Measurements from ENCODE around the gene C5orf34. TPM values are rescaled to one million over a fixed set of nuclear protein-coding genes. Genes with fewer than 3 reads are reported as not detected.

C5orf34 gene
- total and polyA plus RNA-seq, 2 of the 4 experiments (the other 2 are of a cell fraction), result 3.3 to 6.1 TPM

- intact Hi-C loops (cut with micrococcal nuclease), result no loop called here
- no CpG with 5 or more reads among the region's 2 CpGs for WGBS, 2 experiments (ENCODE audit: extremely low coverage in 2 of 2, insufficient read length in 1 of 2)
- H2BK15ac ChIP-seq (ENCODE audit: low read depth, low read length), result no peak overlapping the region
- no peaks in the 10 kb centered on the region for H4K20me1 ChIP-seq (ENCODE audit: insufficient read depth, low read length)
- peaks cover 10% of the 10 kb centered on the region for H3K4me1 ChIP-seq (ENCODE audit: control insufficient read depth, insufficient read depth, low read length)
- ChIA-PET POLR2A (ENCODE audit: unreplicated experiment) (no interaction called here), CTCF (interaction anchor here (1.4 kb wide), 1 partner anchor 71 kb away, joined by 3 read pairs; no protein-coding TSS in a partner anchor)
- no peak overlapping the region for H2BK20ac ChIP-seq (ENCODE audit: low read depth, low read length)
- dilution Hi-C loops (cut with HindIII; ENCODE audit: low sequenced_read_pairs, unreplicated experiment), result no loop called here
- H2BK5ac ChIP-seq (ENCODE audit: low read depth, low read length, poor library complexity, severe bottlenecking), result no peak overlapping the region
- no peak overlapping the region for H2AK5ac ChIP-seq (ENCODE audit: low read depth, low read length)
- H3K23ac ChIP-seq (ENCODE audit: low read depth, low read length), result no peak overlapping the region
- H3K9me3 ChIP-seq (ENCODE audit: control insufficient read depth, insufficient read depth, low read length), result no peaks in the 10 kb centered on the region
- H3K4me2 ChIP-seq (ENCODE audit: low read depth, low read length), result no peak overlapping the region; the same call in 1 of the 2 replicates
- ATAC-seq (ENCODE audit: low read depth), result peak; percentile 12
- no peak overlapping the region for H2BK120ac ChIP-seq (ENCODE audit: low read depth, low read length)
- H3K4me3 ChIP-seq (ENCODE audit: insufficient read depth, low read depth, low read length), result no peak overlapping the region
- H3K79me1 ChIP-seq (ENCODE audit: low read depth in 1 of 2, low read length in 2 of 2), result peaks cover 6 to 7% of the 10 kb centered on the region in 2 experiments; a peak in 2 of 4 replicates
- H3K4ac ChIP-seq (ENCODE audit: low read depth, low read length), result no peak overlapping the region
- no peak overlapping the region for H2AFZ ChIP-seq (replicated peaks; ENCODE audit: low read length, poor library complexity)
- peak overlapping the region; percentile 36; the same call in 1 of the 2 replicates for H3K27ac ChIP-seq (ENCODE audit: insufficient read depth, low read length)
- BruUV-seq (replicated peaks), result no TSS peak
- H2AK9ac ChIP-seq (replicated peaks; ENCODE audit: low read depth, low read length, poor library complexity), result no peak overlapping the region
- no peak overlapping the region for H4K5ac ChIP-seq (ENCODE audit: low read depth, low read length)
- no peak overlapping the region for H3K56ac ChIP-seq (ENCODE audit: extremely low read depth, insufficient read depth, low read length)
- H4K91ac ChIP-seq (ENCODE audit: insufficient read depth, low read depth, low read length), result no peak overlapping the region
- H3K9ac ChIP-seq (ENCODE audit: low read depth, low read length), result no peak overlapping the region
- in situ Hi-C loops (cut with MboI; ENCODE audit: low sequenced_read_pairs), result no loop called here
- H3K36me3 ChIP-seq (ENCODE audit: control insufficient read depth, insufficient read depth, low read length), result no peaks in the 10 kb centered on the region
- no peaks in the 10 kb centered on the region for H3K27me3 ChIP-seq (ENCODE audit: control insufficient read depth, insufficient read depth, low read length)
- H3K9me1 ChIP-seq (ENCODE audit: insufficient read depth, low read length), result no peaks in the 10 kb centered on the region; the same call in 1 of the 2 replicates
- DNase-seq, result peak; percentile 77
- no peak for TF ChIP-seq MAFK (IDR thresholded peaks at IDR 0.05; ENCODE audit: low read depth, low read length)
- 0 out of 4 replicates have a peak overlapping the region, but pooled peaks of 1 of the 2 experiments have one; percentile 37 for H4K8ac ChIP-seq (ENCODE audit: low read depth in 2 of 2, low read length in 2 of 2)
- H3K18ac ChIP-seq (ENCODE audit: low read depth, low read length), result no peak overlapping the region
- no peak overlapping the region for H3K14ac ChIP-seq (replicated peaks; ENCODE audit: low read depth, low read length)
These were observed 45.2 kb upstream of the C5orf34 start for GRCh38 chr5:43560128-43560527.

Data from IMR-90 (cell line).